ENCODE data around the gene NABP1. TPM values are rescaled to one million over a fixed set of nuclear protein-coding genes. Genes with fewer than 3 reads are reported as not detected.

The NABP1 gene
- total RNA-seq, 1 donor from 2014 or later, result 43.9 TPM

DNA sequence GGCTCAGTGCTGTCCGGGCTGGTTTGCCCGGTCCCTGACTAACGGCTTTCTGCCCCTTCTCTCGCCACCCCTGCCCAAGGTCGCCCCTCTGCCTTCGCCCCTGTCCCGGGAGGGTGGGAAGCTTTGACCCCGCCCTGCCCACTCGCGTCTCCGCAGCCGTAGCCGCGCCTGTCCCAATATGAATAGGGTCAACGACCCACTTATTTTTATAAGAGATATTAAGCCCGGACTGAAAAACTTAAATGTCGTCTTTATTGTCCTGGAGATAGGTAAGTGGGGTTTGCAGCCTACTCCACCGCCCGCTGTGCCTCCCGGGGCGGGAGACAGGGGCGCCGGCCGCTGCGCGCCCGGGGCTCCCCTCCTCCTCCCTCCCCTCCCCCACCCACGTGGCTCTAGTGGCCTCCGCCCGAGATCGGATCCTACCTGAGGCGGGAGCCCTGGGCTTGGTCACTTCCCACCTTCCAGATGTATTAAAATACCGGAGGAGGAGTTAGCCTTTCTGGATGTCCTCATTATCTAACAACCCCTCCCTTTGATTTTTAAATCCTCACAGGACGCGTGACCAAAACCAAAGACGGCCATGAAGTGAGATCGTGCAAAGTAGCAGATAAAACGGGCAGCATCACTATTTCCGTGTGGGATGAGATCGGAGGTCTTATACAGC, 633 bp downstream of the NABP1 start:
- intact Hi-C loops (cut with micrococcal nuclease), result loop anchor here (1.0 to 10.0 kb wide), 6 partner anchors 13 to 1274 kb away; partner anchors contain the start of gene MFSD6

DNA sequence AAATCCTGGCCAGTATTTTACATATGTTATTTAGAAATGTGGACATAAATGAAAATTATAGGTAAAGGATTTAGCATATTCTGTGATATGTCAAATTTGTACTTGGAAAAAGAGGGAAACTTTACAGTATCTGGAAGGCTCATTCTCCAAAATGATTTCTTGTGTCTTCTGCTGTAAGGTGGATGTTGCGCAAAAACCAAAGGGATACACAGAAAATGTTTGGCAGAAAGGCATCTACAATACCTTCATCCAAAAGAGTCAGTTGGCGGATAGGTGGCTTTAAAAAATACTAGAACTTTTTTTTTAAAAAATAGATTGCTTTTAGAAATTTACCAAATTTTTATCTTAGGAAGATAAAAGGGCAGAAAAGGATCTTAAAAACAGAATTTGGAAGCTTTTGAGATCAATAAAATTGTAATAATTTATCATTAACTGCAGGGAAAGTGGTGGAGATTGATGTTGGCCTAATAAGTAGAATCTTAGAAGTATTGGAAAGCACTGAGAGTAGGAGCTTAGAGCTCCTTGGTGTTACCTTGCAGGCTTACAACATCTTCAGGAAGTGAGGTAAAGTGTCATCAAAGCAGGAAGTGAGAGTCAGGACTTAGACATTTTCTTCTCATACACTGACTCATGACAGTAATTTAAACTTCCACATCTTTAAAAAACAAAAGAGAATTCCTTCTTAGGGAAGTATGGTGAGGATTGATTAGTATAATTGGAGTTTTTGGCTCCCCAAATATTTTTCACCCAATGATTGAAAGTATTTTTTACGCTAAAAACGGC, 2.1 kb downstream of the NABP1 start:
- intact Hi-C loops (cut with micrococcal nuclease), result loop anchor here (1.0 to 10.0 kb wide), 6 partner anchors 8 to 1275 kb away; partner anchors contain the start of gene MFSD6

DNA sequence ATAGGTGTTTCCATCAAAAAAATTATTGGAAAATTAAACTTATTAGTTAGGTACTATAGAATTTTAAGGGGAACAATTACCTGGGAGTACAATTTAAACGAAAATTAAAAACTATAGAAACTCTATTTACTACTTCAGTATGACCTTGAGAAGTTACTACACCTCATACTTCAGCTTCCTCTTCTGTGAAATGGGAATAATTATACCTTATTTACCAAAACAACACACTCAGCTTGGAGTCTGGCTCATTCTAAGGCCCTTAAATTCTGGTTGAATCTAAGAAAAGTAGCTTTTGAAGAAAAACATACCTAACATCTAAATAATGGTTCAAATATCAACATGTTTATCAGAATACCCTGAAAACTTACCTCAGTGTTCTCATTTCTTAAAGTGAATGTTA, 2.7 kb downstream of the NABP1 start:
- intact Hi-C loops (cut with micrococcal nuclease), result loop anchor here (1.0 kb wide), 2 partner anchors 8 to 55 kb away; no protein-coding TSS in a partner anchor

DNA sequence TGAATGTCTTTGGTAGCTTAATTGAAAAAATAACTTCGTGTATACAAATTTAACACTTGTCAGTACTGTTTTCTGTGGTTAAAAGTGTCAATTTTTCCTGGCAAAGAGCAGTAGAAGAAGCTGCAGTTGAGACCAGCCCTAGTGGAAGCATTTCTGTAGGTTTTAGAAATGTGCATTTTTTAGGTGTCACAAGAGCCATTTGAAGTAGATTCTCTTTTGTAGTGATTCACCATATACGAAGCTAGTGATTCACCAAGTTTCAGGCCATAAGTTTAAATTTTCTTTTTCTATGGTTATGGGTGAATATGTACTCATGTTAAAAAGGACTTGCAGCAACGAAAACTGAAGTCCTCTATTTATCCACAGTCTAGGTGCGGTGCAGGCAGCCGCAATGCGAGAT, 4.2 kb downstream of the NABP1 start:
- intact Hi-C loops (cut with micrococcal nuclease), result no loop called here

DNA sequence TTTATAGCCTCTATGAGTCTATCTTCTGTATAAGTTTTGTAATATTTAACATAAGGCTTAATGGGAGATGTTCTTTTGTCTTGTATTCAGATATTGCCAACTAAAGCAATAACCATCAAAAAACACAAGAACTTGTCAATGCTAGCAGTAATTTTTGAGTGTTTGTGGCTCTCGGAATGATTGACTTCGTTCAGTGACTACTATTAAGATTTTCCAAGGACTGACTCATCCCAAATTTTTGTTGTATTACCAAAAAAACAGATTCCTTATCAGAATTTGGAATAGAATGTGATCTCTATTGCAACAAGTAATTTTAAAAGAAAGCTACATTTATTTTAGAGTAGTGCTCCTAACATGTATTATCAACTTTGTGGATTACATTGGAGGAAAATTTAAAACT, 8.1 kb downstream of the NABP1 start:
- intact Hi-C loops (cut with micrococcal nuclease), result no loop called here

DNA sequence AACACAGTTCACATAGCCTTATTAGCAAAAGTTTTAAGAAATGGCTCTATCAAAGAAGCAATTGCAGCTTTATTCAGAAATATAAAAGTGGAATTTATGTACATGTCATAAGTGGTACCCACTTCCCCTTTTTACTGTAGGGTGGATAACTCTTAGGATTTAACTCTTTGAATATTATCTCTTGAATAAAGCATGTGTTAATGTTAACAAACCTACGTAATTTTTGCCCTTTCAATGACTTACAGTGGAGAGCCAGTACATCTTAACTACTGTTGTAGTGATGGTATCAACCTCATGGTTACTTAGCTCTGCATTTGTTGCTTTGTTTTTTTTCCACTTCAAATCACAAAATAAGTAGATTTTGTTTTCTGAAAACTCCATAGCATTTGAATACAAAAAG, 8.8 kb downstream of the NABP1 start:
- intact Hi-C loops (cut with micrococcal nuclease), result no loop called here

DNA sequence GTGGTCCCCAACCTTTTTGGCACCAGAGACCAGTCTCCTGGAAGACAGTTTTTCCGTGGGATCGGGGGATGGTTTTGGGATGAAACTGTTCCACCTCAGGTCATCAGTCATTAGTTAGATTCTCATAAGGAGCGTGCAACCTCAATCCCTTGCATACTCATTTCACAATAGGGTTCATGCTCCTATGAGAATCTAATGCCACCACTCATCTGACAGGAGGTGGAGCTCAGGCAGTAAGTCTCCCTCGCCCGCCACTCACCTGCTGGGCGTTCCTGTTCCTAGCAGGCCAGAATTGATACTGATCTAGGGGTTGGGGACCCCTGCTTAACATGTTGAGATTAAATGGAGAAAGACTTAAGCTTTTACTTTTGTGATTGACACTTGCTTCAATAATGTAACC, 9.9 kb downstream of the NABP1 start:
- intact Hi-C loops (cut with micrococcal nuclease), result loop anchor here (1.0 kb wide), 1 partner anchor 8 kb away; no protein-coding TSS in a partner anchor

DNA sequence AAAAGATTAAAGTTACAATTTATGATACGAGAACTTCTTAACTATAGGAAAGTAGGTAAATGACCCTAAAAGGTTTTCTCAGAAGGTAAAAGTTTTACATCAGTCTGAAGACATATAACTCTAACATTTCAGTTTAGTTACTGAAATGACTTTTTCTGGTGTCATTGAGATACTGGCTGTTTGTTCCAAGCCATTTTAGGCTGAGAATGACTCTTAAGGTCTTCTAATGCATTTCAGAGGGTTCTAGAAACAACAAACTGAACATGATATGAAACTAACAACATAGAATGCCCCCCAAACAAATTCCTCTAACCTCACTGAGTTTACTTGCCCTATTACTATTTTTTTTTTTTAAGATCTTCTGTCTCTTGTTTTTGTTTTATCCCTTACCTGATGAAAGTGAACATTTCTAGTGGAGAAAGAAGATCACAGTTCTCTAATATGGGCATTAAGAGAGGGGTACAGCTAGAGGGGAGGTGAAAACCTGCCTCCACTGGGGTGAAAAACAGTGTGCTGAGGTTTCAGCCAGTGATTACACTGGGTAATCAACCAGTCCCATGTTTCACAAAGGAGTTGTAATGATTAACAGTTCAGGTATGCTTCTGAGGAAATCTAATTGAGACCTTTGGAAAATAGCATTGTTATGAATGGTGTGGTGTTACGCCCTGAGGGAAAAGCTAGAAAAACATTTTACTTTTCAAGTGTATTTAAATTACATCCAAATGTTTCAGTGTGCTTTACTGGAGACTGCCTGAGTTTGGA, 11.2 kb downstream of the NABP1 start:
- intact Hi-C loops (cut with micrococcal nuclease), result loop anchor here (1.0 kb wide), 1 partner anchor 9 kb away; no protein-coding TSS in a partner anchor

DNA sequence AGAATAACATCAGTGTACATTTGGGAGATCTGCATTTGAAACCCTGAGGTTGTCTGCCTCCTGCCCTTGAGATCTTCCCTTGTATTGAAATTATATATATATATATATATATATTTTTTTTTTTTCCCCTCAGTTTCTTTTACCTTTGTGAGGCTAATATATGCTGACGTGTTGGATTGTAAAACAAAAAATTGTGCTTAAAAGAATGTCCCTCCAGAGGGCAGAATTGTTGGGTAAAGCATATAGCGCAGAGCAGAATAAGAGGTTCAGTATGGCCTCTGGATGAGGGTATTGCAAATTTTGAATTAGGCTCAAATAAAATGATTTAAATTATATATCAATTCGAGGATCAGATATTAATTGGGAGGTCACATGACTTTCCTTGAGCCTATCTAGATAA, 12.4 kb downstream of the NABP1 start:
- intact Hi-C loops (cut with micrococcal nuclease), result loop anchor here (2.0 kb wide), 1 partner anchor 16 kb away; no protein-coding TSS in a partner anchor

DNA sequence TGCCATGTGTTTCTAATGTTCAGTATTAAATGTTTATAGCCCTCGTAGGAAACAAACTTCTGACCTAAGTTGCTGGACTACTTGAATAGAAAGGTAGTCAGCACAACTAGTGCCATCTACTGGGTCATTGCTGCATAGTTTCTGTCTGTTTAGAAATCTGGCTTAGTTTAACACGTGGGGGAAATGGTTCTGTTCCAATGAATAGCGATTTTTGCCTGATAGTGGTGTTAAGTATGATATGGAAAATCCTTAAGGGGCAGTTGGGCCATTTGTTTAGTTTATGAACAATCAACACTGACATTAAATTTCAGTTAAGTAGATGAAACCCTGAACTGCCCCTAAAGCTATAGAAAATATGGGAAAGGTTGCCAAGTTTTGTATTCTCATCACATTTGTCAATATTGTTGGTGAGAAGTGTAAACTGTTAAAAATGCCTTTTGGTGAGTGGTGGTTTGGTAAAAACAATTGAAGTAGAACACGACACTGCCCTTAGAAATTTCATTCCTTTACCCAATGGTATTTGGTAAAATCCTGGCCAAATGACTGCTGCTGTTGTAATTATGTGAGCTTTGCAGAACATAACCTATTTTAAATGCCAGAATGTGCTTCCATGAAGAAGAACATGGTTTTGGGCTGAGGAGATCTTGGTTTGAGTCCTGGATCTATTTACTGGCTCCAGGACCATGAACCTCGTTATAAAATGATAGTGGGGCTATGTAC, 13.2 kb downstream of the NABP1 start:
- intact Hi-C loops (cut with micrococcal nuclease), result loop anchor here (1.0 to 2.0 kb wide), 6 partner anchors 13 to 471 kb away; partner anchors contain the start of gene NABP1

DNA sequence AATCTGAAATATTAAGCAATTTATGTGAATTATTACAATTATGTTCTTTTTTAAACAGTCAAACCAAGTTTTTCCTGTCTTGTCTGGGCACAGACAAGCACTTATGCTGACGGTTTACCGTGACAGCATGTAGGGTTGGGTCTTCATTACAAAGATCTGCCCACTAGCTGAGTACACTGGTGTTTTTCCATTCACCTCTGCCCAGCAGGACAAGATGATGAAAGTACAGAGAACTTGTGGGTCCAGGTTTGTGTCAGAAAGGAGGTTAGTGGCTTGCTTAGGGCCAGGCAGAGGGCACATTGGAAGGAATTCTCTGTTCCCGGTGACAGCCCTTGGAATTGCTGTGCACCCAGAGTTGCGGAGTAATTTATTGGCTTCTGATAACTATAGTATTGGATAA, 14.0 kb downstream of the NABP1 start:
- intact Hi-C loops (cut with micrococcal nuclease), result loop anchor here (1.0 to 2.0 kb wide), 6 partner anchors 14 to 470 kb away; partner anchors contain the start of gene NABP1

DNA sequence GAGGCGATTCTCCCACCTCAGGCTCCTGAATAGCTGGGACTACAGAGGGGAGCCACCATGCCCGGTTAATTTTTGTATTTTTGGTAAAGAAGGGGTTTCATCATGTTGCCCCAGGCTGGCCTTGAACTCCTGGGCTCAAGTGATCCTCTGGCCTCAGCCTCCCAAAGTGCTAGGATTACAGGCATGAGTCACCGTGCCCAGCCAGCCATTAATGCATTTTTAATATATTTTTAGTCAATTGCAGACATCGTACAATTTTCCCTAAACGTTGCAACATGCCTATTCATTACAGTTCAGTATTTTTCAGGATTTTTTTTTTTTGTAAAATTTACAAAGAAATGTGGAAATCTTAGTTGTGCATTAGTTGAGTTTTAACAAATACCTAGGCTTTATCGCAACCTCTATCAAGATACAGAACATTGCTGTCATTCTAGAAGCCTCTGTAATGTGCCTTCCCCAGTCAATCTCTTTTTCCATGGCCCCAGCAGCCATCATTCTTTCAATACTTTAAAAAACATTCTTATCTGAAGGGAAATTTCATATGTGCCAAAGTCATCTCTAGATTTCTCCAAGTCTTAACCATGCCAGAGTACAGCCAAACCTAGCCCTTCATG, 14.7 kb downstream of the NABP1 start:
- intact Hi-C loops (cut with micrococcal nuclease), result no loop called here

DNA sequence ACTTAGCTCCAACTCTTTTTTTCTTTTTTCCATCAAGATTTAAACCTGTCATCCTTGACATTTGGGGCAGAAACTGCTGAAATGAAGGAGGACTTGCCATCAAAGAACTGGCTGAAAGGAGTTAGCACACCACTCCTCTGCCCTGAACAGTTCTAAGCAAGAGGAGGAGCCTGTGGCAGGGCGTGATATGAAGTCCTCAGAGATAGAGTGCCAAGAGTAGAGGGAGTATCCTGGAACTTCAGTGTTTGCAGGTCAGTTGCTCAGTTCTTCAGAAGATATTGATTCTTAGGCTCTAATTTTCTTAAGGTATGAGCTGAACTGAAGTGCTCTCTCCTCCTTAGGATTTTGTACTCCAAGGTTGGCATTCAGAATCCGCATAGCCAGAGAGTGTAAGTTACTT, 15.2 kb downstream of the NABP1 start:
- intact Hi-C loops (cut with micrococcal nuclease), result no loop called here

DNA sequence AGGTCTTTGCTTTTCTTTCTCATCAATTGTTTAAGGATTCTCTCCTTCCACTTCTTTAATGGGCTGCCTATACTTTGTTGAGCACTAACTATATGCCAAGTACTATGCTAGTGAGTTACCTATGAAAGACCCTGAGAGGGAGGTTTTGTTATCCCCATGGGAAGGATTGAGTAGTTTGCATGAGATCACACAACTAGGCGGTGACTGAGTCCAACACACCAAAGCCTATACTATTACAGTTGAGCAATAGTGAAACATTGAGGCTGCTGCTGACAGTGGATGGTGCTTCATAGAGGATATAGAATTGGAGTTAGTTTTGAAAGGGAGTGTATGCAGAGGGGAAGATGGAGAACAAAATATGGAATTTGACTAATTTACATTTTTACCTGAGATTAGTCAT, 15.8 kb downstream of the NABP1 start:
- intact Hi-C loops (cut with micrococcal nuclease), result no loop called here

DNA sequence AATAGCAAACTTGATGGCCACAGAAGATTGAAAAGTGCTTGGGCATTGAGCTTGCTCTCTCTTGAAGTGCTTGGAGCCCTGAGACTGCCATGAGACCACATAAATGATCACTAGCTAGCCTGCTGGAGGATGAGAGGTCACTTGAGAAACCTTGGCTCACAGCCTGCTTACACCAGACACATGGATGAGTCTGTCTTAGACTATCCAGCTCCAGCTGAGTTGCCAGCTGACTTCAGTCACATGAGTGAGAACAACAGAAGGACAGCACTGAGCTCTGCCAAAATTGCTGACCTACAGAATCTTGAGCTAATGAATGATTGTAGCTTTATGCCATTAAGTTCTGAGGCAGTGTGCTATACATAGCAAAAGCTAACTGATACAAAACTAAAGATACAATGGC, 18.1 kb downstream of the NABP1 start:
- intact Hi-C loops (cut with micrococcal nuclease), result no loop called here

DNA sequence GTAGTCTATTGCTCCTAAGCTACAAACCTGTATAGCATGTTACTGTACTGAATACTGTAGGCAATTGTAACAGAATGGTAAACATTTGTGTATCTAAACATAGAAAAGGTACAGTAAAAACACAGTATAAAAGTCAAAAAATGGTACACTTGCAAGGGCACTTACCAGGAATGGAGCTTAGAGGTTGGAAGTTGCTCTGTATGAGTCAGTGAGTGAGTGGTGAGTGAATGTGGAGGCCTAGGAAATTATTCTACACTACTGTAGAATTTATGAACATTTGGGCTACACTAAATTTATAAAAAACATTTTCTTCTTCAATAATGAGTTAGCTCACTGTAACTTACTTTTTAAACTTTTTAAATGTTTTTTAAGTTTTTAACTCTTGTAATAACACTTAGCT, 19.0 kb downstream of the NABP1 start:
- intact Hi-C loops (cut with micrococcal nuclease), result no loop called here

DNA sequence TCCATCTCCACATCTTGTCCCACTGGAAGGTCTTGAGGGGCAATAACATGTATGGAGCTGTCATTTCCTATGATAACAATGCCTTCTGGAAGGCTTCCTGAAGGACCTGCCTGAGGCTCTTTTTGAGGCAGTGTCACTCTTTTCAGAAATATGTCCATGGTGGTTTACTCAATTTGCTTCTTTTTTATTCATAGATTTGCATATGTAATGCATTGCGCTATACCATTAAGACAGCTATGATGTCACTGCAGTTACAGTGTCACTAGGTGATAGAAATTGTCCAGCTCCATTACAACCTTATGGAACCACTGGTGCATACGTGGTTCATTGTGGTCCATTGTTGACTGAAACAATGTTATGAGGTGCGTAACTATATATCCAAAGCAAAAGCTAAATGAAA, 19.9 kb downstream of the NABP1 start:
- intact Hi-C loops (cut with micrococcal nuclease), result no loop called here

DNA sequence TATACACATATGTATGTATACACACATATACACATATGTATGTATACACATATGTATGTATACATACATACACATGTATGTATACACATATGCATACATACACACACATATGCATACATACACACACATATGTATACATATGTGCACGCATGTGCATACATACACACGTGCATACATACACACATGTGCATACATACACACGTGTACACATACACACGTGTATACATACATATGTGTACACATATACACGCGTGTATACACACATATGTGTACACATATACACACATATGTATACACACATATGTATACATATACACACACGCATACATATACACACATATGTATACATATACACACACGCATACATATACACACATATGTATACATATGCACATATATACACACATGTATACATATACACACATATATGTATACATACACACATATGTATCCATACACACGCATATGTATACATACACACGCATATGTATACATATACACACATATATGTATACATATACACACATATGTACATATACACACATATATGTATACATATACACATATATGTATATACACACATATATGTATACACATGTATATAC, 21.5 kb downstream of the NABP1 start:
- intact Hi-C loops (cut with micrococcal nuclease), result no loop called here

DNA sequence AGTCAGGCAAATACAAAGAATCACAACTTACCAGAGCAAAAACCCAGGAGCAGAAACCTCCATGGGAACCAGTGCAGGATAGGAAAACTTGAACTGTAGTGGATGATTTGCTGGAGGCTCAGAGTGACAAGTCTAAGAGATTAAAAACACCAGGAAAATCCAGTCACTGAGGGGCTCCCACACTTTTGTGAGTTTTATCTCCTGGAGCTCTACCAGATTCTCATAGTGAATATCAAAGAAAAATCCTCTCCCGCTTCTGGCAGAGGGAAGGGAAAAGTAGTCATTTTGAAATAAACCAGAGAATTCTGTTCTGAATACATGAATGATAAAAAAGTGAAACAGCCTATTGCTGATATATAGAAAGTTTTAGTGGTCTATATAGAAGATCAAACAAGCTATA, 23.1 kb downstream of the NABP1 start:
- intact Hi-C loops (cut with micrococcal nuclease), result no loop called here

DNA sequence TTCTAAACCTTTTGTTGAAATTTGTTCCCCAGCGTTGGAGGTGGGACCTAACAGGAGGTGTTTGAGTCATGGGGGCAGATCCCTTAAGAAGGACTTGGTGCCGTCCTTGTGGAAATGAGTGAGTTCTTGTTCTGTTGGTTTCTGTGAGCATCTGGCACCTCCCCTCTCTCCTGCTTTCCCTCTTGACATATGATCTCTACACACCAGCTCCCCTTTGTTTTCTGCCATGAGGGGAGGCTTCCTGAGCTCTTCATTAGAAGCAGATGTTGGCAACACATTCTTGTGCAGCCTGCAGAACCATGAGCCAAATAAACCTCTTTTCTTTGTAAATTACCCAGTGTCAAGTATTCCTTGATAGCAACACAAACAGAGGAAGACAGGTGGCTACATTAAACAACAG, 23.8 kb downstream of the NABP1 start:
- intact Hi-C loops (cut with micrococcal nuclease), result no loop called here

Measured in T-helper 2 cell treated with Interferon-gamma antibody and Interleukin-4, amounts not matched to agents 100 ng/mL and 5 ng/mL, for 36 hours (primary cell).